ENCODE measurements around the gene CADM4. TPM values are rescaled to one million over a fixed set of nuclear protein-coding genes. Genes with fewer than 3 reads are reported as not detected.
A peak's percentile ranks its signal among the peaks of the same experiment; 100 is the strongest.

The CADM4 gene
- total RNA-seq, 1 donor from 2014 or later, result 52.4 TPM

GRCh38 chr19:43668406-43669109, 28.9 kb upstream of the CADM4 start:
- Mint-ChIP-seq H3K27ac (ENCODE audit: unreplicated experiment) (no peak overlapping the region), H3K36me3 (ENCODE audit: unreplicated experiment) (peaks cover 6% of the 10 kb centered on the region), H3K27me3 (ENCODE audit: unreplicated experiment) (peaks cover 19% of the 10 kb centered on the region), H3K4me3 (ENCODE audit: unreplicated experiment) (peak overlapping the region; percentile 78), H3K4me1 (ENCODE audit: low read depth, unreplicated experiment) (no peaks in the 10 kb centered on the region), H3K9me3 (ENCODE audit: unreplicated experiment) (peaks cover 2% of the 10 kb centered on the region)
- no peak for TF ChIP-seq CTCF (IDR thresholded peaks at IDR 0.05; ENCODE audit: partially characterized antibody, unreplicated experiment)
- peak; percentile 96 for DNase-seq

GRCh38 chr19:43667876-43668405, 28.3 kb upstream of the CADM4 start:
- peaks cover 6% of the 10 kb centered on the region for H3K36me3 Mint-ChIP-seq (ENCODE audit: unreplicated experiment)
- no peak for DNase-seq
- H3K27ac Mint-ChIP-seq (ENCODE audit: unreplicated experiment), result no peak overlapping the region
- H3K4me3 Mint-ChIP-seq (ENCODE audit: unreplicated experiment), result peak overlapping the region; percentile 78
- no peak for TF ChIP-seq CTCF (IDR thresholded peaks at IDR 0.05; ENCODE audit: partially characterized antibody, unreplicated experiment)
- peaks cover 2% of the 10 kb centered on the region for H3K9me3 Mint-ChIP-seq (ENCODE audit: unreplicated experiment)
- H3K4me1 Mint-ChIP-seq (ENCODE audit: low read depth, unreplicated experiment), result no peaks in the 10 kb centered on the region
- peaks cover 19% of the 10 kb centered on the region for H3K27me3 Mint-ChIP-seq (ENCODE audit: unreplicated experiment)

- Mint-ChIP-seq H3K27ac (ENCODE audit: unreplicated experiment) (no peak overlapping the region), H3K36me3 (ENCODE audit: unreplicated experiment) (peaks cover 6% of the 10 kb centered on the region), H3K4me3 (ENCODE audit: unreplicated experiment) (peak overlapping the region; percentile 78), H3K9me3 (ENCODE audit: unreplicated experiment) (peaks cover 3% of the 10 kb centered on the region), H3K27me3 (ENCODE audit: unreplicated experiment) (peaks cover 18% of the 10 kb centered on the region), H3K4me1 (ENCODE audit: low read depth, unreplicated experiment) (no peaks in the 10 kb centered on the region)
- TF ChIP-seq CTCF (IDR thresholded peaks at IDR 0.05; ENCODE audit: partially characterized antibody, unreplicated experiment), result no peak
- DNase-seq, result peak; percentile 15
Observed at GRCh38 chr19:43667126-43667875, 27.7 kb upstream of the CADM4 start.

GRCh38 chr19:43664018-43664417, 24.4 kb upstream of the CADM4 start:
- H3K36me3 Mint-ChIP-seq (ENCODE audit: unreplicated experiment), result peaks cover 6% of the 10 kb centered on the region
- no peaks in the 10 kb centered on the region for H3K4me1 Mint-ChIP-seq (ENCODE audit: low read depth, unreplicated experiment)
- peaks cover 9% of the 10 kb centered on the region for H3K27me3 Mint-ChIP-seq (ENCODE audit: unreplicated experiment)
- no peak for DNase-seq
- no peak for TF ChIP-seq CTCF (IDR thresholded peaks at IDR 0.05; ENCODE audit: partially characterized antibody, unreplicated experiment)
- no peak overlapping the region for H3K4me3 Mint-ChIP-seq (ENCODE audit: unreplicated experiment)
- H3K9me3 Mint-ChIP-seq (ENCODE audit: unreplicated experiment), result peaks cover 3% of the 10 kb centered on the region
- no peak overlapping the region for H3K27ac Mint-ChIP-seq (ENCODE audit: unreplicated experiment)

GRCh38 chr19:43662487-43662886, 22.8 kb upstream of the CADM4 start:
- peak; percentile 28 for TF ChIP-seq CTCF (IDR thresholded peaks at IDR 0.05; ENCODE audit: partially characterized antibody, unreplicated experiment)
- H3K36me3 Mint-ChIP-seq (ENCODE audit: unreplicated experiment), result no peaks in the 10 kb centered on the region
- DNase-seq, result no peak
- no peaks in the 10 kb centered on the region for H3K4me1 Mint-ChIP-seq (ENCODE audit: low read depth, unreplicated experiment)
- peaks cover 4% of the 10 kb centered on the region for H3K27me3 Mint-ChIP-seq (ENCODE audit: unreplicated experiment)
- peaks cover 3% of the 10 kb centered on the region for H3K9me3 Mint-ChIP-seq (ENCODE audit: unreplicated experiment)
- H3K27ac Mint-ChIP-seq (ENCODE audit: unreplicated experiment), result no peak overlapping the region
- no peak overlapping the region for H3K4me3 Mint-ChIP-seq (ENCODE audit: unreplicated experiment)
